Right kidney (tissue), 1 donor: ENCODE measurements around the gene STARD13.
A peak's percentile ranks its signal among the peaks of the same experiment; 100 is the strongest.

Experiments
- DNase-seq: peaks from one replicate; pipeline ENCODE4 v3.0.0-alpha.2; 2016

The STARD13 gene

GRCh38 chr13:33112766-33113165 is 172.8 kb downstream of the STARD13 start:
- DNase-seq, result no peak

DNA sequence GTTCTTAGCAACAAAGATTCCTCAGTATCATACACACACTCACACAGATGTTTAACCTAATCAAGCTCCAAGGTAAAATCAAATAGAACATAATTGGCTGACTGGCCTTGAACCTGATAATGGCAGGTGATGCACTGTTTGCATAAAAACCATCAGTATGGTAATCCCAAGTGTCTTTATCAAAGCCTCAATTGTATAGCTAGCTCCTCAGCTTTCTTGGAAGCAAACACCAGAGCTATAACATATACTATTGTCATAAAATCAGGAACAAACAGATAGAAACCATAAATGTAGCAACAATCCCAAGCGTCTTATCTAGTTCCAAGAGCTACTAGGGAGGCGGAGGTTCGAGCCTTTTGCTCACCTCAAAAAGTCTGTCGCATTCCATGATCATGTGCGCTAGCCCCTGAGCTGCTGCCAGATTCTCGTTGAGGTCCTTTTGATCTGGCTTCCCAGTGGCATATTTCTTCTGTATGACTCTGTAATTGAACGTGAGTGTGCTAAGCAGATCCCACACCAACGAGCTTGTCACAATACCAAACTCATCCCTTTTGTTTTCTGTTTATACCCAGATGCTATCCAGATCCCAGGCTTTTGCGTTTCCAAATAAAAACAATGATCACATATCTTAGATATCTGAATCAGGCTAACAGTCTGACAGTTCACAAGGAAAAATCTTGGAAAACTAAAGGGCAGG is 174.0 kb downstream of the STARD13 start:
- DNase-seq, result no peak

GRCh38 chr13:33110713-33111413 is 174.7 kb downstream of the STARD13 start:
- no peak for DNase-seq

DNA sequence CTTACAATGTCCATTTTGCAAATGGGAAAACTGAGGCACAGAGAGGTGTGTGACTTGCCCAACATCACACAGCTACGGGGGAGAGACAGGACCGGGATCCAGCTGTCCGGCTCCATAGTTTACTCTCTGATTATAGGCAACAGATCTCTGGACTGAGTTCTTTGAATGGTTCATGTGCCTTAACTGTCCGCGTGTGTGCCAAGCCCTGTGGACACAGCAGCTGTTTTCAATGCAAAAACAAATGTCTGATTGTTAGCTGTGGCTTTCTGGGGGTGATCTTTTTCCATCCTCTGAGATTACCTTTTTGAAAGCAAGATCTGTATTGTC is 175.2 kb downstream of the STARD13 start:
- no peak for DNase-seq

DNA sequence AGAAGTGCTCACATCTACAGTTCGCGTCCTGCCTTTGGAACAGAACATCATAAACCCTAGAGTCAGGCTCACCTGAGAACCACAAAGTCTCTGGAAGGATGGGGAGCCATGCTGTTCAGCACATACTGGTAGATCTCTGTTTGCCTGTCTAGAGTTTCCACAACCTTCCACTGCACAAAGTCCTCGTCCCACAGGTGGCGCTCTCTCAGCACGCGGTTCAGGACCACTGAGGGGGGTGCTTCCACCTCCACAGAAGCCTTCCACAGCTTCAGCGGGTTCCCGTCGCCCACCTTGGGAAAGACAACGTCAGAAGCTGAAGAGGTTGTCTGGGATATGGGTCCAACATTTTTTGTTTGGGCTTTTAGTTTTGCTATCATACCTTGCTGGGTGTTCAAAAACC is 175.8 kb downstream of the STARD13 start:
- DNase-seq, result no peak

- no peak for DNase-seq
Measured at GRCh38 chr13:33109271-33109697, 176.3 kb downstream of the STARD13 start.

GRCh38 chr13:33108620-33109019 is 176.9 kb downstream of the STARD13 start:
- DNase-seq, result no peak

DNA sequence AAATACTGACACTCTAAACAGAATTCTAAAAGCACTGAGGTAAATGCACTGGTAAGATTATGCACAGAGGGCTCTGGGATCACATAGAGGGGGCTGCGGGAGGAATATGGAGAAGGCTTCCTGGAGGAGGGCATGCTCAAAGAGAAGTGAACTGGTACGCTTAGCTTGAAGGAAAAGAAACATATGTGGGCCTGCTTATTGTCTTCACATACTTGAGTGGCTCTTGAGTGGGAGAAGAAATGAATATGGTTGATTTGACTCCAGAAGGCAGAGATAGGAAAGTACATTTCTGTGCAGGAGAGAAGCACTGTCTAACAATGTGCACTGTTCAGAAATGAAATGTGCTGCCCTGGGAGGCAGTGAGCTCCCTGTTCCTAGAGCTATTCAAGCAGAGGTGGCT is 178.2 kb downstream of the STARD13 start:
- no peak for DNase-seq

GRCh38 chr13:33106656-33107360 is 178.7 kb downstream of the STARD13 start:
- no peak for DNase-seq

GRCh38 chr13:33105387-33106005 is 180.1 kb downstream of the STARD13 start:
- no peak for DNase-seq

GRCh38 chr13:33103457-33103856 is 182.1 kb downstream of the STARD13 start:
- no peak for DNase-seq

- DNase-seq, result no peak
Measured at GRCh38 chr13:33101835-33102234, 183.7 kb downstream of the STARD13 start.

- DNase-seq, result no peak
Measured at GRCh38 chr13:33100886-33101285, 184.7 kb downstream of the STARD13 start.

- no peak for DNase-seq
Measured at GRCh38 chr13:33099860-33100259, 185.7 kb downstream of the STARD13 start.

GRCh38 chr13:33096886-33097605 is 188.5 kb downstream of the STARD13 start:
- DNase-seq, result no peak

- DNase-seq, result no peak
Measured at GRCh38 chr13:33092073-33092987, 193.2 kb downstream of the STARD13 start.

DNA sequence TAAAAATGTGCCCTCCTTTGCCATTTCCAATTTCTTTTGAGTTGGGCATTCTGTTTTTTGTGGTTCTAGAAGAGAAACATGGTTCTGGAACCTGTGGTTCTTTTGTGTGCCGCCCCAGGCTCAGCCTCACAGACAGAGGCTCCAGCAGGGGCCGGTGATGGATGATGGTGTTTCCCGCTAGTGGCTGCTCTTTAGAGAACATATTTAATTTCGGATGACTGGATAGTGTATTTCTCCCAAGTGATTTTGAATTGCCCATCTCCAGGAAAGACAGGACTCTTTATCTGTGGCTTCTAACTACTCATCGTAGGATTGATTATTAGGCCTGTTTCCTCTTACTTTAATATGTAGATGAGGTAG is 194.2 kb downstream of the STARD13 start:
- DNase-seq, result no peak

DNA sequence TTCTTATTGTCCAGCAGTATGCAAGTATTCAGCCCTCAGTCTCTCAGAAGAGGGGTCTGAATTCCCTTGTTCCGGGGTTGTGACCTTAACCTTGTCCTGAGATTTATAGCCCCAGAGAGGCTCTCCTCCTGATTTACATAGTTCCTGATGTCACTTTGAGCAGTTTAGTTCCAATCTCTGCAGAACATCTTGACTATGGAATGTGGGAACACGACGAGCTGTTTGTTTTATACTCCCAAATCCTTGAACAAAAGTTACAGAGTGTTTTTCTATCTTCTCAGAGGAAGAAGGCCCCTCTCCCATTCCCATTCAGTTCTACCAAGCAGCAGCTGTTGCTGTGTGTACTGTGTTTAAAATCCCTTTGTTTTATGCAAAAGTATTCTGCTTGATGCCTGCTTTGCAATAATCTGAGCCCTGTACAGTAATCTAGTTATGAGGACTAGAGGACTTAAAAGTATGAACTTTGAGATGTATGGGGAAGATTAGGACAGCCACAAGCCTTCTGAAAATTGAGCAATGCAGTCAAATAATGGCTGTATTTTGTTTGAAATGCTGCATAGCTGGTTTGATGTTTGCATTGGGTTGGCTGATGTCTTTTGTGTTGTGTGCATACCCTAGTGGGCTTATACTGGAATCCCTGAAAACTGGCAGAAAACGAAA is 194.7 kb downstream of the STARD13 start:
- peak; percentile 27 for DNase-seq

DNA sequence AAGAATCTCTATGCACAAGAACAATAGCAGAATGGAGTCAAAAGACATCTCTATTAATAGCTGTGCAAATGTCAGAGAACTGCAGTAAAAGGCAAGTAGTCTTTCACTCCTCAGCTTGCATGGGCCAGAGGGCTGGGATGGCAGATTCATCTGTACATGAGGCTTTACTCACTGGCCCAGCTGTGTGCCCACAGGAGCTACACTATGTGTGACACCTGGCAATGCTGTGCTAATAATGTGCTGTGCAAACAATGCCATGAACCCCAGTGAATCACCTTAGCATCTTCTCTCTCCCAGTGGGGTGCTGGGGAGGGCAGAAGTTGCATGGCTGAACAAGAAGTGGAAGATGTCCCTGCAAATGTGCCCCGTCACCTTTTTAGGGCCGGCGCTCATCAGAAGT is 196.2 kb downstream of the STARD13 start:
- DNase-seq, result no peak

DNA sequence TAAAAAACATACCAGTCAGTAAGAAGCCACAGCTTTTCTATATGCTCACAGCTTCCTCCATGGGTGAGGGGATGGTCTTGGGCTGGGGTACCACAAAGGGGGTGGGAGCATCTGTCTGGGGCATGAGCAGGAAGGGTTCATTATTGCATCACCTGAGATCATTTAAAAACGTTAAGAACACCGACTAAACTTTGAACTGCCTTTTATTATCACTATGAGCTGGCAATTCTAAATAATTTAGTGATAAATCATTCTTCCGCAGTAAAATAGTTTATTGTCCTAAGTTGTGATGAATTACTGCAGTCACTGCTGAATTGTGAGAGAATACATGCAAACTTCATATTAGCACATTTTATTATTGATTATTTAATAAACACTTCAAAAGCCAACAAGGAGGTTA is 197.8 kb downstream of the STARD13 start:
- no peak for DNase-seq

DNA sequence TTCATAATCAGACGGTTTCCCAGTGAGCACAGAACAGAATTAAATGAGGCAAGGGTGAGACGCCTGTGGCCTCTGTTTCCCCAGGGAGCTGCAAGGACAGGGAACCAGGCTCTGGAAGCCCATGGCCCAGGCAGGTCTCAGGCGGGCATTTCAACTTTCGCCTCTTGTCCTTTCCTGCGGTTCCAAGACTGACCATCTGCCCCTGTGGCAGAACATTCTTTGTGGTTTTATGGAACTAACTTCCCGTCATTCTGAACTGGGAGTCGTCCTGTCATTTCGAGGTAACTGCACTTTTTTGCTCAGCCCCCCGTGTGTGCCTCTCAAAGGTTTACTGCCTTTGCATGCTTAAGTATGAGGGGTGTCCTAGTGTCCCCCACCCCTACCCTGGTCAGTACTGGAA is 198.5 kb downstream of the STARD13 start:
- DNase-seq, result no peak
